ENCODE data around the gene PXDN. TPM values are rescaled to one million over a fixed set of nuclear protein-coding genes. Genes with fewer than 3 reads are reported as not detected.

The PXDN gene
- total and polyA plus RNA-seq, 2 of the 4 experiments (the other 2 are of a cell fraction) = 153 to 332 TPM

DNA sequence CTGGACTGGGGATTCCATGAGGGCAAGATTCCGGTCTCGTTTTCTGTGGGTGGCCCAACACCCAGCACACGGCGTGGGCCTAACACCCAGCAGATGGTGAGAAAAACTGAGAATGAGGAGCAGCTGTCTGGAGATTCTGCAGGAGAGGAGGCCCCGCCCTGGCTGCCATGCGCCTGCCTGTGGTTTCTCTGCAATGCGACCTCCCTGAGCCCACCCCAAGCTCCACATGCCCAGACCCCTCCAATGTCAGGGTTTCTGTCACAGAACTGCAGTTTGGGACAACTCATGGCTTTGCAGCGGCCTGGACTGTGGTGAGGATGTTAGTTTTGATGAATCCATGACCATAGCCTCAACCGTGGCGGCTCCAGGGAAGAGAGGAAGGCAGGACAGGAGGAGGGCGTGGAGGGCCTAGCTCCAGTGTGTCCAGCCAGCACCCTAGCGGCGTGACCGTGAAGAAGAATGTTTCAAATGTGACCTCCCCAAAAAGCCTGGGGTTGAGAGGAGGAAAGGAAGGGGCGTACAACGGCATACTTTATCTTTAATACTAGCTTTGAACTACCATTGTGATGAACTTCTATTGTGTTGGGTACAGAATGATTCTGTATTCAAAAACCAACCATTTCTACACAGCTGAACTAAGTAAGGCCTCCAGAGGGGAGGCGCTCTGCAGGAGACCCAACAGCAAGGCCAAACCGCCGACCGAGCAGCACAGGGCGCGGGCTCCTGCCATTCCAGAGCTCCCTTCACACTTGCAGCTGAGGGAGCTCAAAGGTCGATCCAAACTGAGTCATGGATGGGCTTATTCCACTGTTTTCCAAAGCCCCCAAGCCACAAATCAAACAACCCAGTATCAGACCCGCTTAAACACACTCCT, 3.4 kb downstream of the PXDN start:
- H2BK20ac ChIP-seq (ENCODE audit: low read depth, low read length) = peak overlapping the region; percentile 60; the same call in 1 of the 2 replicates
- in situ Hi-C loops (cut with MboI; ENCODE audit: low sequenced_read_pairs) = no loop called here
- intact Hi-C loops (cut with micrococcal nuclease) = loop anchor here (5.0 kb wide), 2 partner anchors 34 to 1064 kb away; partner anchors contain the start of gene TMEM18
- DNase-seq = no peak
- H2BK15ac ChIP-seq (ENCODE audit: low read depth, low read length) = peak overlapping the region; percentile 17; the same call in 2 of the 3 replicates
- H3K4me2 ChIP-seq (ENCODE audit: low read depth, low read length) = peak overlapping the region; percentile 2; the same call in 1 of the 2 replicates
- no peak for ATAC-seq (ENCODE audit: low read depth)
- no peaks in the 10 kb centered on the region for H3K9me3 ChIP-seq (ENCODE audit: control insufficient read depth, insufficient read depth, low read length)
- peaks cover 13% of the 10 kb centered on the region for H3K36me3 ChIP-seq (ENCODE audit: control insufficient read depth, insufficient read depth, low read length)
- H3K4me1 ChIP-seq (ENCODE audit: control insufficient read depth, insufficient read depth, low read length) = peaks cover 47% of the 10 kb centered on the region
- peak overlapping the region; percentile 58 for H2BK5ac ChIP-seq (ENCODE audit: low read depth, low read length, poor library complexity, severe bottlenecking)
- dilution Hi-C loops (cut with HindIII; ENCODE audit: low sequenced_read_pairs, unreplicated experiment) = no loop called here
- H3K4ac ChIP-seq (ENCODE audit: low read depth, low read length) = peak overlapping the region; percentile 65
- peak overlapping the region; percentile 30 for H3K27ac ChIP-seq (ENCODE audit: insufficient read depth, low read length)
- 0 out of 2 replicates have a peak overlapping the region, but pooled peaks have one; percentile 14 for H3K56ac ChIP-seq (ENCODE audit: extremely low read depth, insufficient read depth, low read length)
- peak overlapping the region; percentile 63; the same call in 1 of the 2 replicates for H4K91ac ChIP-seq (ENCODE audit: insufficient read depth, low read depth, low read length)
- peaks cover 8 to 51% of the 10 kb centered on the region in 2 experiments; a peak in 3 of 4 replicates for H3K79me1 ChIP-seq (ENCODE audit: low read depth in 1 of 2, low read length in 2 of 2)
- H4K5ac ChIP-seq (ENCODE audit: low read depth, low read length) = no peak overlapping the region
- no peak overlapping the region for H3K18ac ChIP-seq (ENCODE audit: low read depth, low read length)
- no peaks in the 10 kb centered on the region for H3K27me3 ChIP-seq (ENCODE audit: control insufficient read depth, insufficient read depth, low read length)
- peak overlapping the region; percentile 70; the same call in 1 of the 2 replicates for H3K23ac ChIP-seq (ENCODE audit: low read depth, low read length)
- peak overlapping the region in 1 of 2 experiments; percentile 45; a peak in 1 of 4 replicates for H4K8ac ChIP-seq (ENCODE audit: low read depth in 2 of 2, low read length in 2 of 2)
- BruUV-seq (replicated peaks) = no TSS peak
- H2BK120ac ChIP-seq (ENCODE audit: low read depth, low read length) = peak overlapping the region; percentile 62; the same call in 1 of the 2 replicates
- H2AK5ac ChIP-seq (ENCODE audit: low read depth, low read length) = peak overlapping the region; percentile 65
- WGBS, 2 experiments (ENCODE audit: extremely low coverage in 2 of 2, insufficient read length in 1 of 2) = no CpG with 5 or more reads among the region's 24 CpGs
- peak overlapping the region; percentile 56 for H3K14ac ChIP-seq (replicated peaks; ENCODE audit: low read depth, low read length)
- POLR2A ChIA-PET (ENCODE audit: unreplicated experiment) = no interaction called here
- H3K9me1 ChIP-seq (ENCODE audit: insufficient read depth, low read length) = peaks cover 32% of the 10 kb centered on the region
- H2AFZ ChIP-seq (replicated peaks; ENCODE audit: low read length, poor library complexity) = no peak overlapping the region
- peaks cover 68% of the 10 kb centered on the region for H4K20me1 ChIP-seq (ENCODE audit: insufficient read depth, low read length)
- peak overlapping the region; percentile 47 for H2AK9ac ChIP-seq (replicated peaks; ENCODE audit: low read depth, low read length, poor library complexity)
- H3K9ac ChIP-seq (ENCODE audit: low read depth, low read length) = no peak overlapping the region
- CTCF ChIA-PET = interaction anchor here (0.9 to 1.2 kb wide), 2 partner anchors 65 to 141 kb away, joined by 3 read pairs; no protein-coding TSS in a partner anchor
- no peak overlapping the region for H3K4me3 ChIP-seq (ENCODE audit: insufficient read depth, low read depth, low read length)
- TF ChIP-seq BHLHE40 (IDR thresholded peaks at IDR 0.05; ENCODE audit: low read depth, low read length) (no peak), MXI1 (IDR thresholded peaks at IDR 0.05; ENCODE audit: borderline replicate concordance, low read depth, low read length) (no peak), NFE2L2 (IDR thresholded peaks at IDR 0.05; ENCODE audit: low read depth, low read length) (no peak), RCOR1 (IDR thresholded peaks at IDR 0.05; ENCODE audit: insufficient replicate concordance, low read length) (no peak), CEBPB (IDR thresholded peaks at IDR 0.05; ENCODE audit: low read depth, low read length) (no peak), RFX5 (IDR thresholded peaks at IDR 0.05; ENCODE audit: low read depth, low read length) (no peak), FOS (IDR thresholded peaks at IDR 0.05; ENCODE audit: low read depth, low read length) (no peak), MAZ (IDR thresholded peaks at IDR 0.05; ENCODE audit: borderline replicate concordance, low read depth, low read length) (no peak), MAFK (IDR thresholded peaks at IDR 0.05; ENCODE audit: low read depth, low read length) (no peak), ELK1 (IDR thresholded peaks at IDR 0.05; ENCODE audit: borderline replicate concordance, low read depth, low read length) (no peak), RAD21 (IDR thresholded peaks at IDR 0.05; ENCODE audit: low read length) (no peak)
- TF ChIP-seq, protein P1, sequence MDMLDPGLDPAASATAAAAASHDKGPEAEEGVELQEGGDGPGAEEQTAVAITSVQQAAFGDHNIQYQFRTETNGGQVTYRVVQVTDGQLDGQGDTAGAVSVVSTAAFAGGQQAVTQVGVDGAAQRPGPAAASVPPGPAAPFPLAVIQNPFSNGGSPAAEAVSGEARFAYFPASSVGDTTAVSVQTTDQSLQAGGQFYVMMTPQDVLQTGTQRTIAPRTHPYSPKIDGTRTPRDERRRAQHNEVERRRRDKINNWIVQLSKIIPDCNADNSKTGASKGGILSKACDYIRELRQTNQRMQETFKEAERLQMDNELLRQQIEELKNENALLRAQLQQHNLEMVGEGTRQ (IDR thresholded peaks at IDR 0.05; ENCODE audit: low read depth, low read length) = no peak
- TF ChIP-seq, protein P2, sequence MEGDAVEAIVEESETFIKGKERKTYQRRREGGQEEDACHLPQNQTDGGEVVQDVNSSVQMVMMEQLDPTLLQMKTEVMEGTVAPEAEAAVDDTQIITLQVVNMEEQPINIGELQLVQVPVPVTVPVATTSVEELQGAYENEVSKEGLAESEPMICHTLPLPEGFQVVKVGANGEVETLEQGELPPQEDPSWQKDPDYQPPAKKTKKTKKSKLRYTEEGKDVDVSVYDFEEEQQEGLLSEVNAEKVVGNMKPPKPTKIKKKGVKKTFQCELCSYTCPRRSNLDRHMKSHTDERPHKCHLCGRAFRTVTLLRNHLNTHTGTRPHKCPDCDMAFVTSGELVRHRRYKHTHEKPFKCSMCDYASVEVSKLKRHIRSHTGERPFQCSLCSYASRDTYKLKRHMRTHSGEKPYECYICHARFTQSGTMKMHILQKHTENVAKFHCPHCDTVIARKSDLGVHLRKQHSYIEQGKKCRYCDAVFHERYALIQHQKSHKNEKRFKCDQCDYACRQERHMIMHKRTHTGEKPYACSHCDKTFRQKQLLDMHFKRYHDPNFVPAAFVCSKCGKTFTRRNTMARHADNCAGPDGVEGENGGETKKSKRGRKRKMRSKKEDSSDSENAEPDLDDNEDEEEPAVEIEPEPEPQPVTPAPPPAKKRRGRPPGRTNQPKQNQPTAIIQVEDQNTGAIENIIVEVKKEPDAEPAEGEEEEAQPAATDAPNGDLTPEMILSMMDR (conservative IDR thresholded peaks at IDR 0.05; ENCODE audit: low read depth, low read length) = no peak
